ENCODE results near the gene OR10K2.

Gene OR10K2

GRCh38 chr1:158371188-158371953 is 54.7 kb downstream of the OR10K2 start:
- no peak for DNase-seq (ENCODE audit: low read depth)

Measured in CMK (cell line).